Neuronal stem cell (in vitro differentiated cells): ENCODE results near the gene DDX3X.
"Not testable (repeated sequence)": the region's sequence is repeated elsewhere in the genome, so short reads cannot be mapped to it uniquely, and the experiment has no call there.

Source experiments
- DNase-seq: peaks from one replicate; pipeline ENCODE4 v3.0.0-alpha.2; 2013; ENCODE audit warnings: low spot score
- H2AFZ ChIP-seq: one replicate; pipeline ENCODE4 v1.6.1; 2013; ENCODE audit warnings: mild to moderate bottlenecking, low read length, inconsistent platforms
- H2AK5ac ChIP-seq: 2 replicates; pipeline ENCODE4 v1.6.1; 2013; ENCODE audit warnings: low read depth, mild to moderate bottlenecking, inconsistent platforms, low read length, moderate library complexity, mixed read lengths
- H2BK120ac ChIP-seq: 2 replicates; pipeline ENCODE4 v1.6.1; 2013; ENCODE audit warnings: low read depth, mild to moderate bottlenecking, inconsistent platforms, low read length, moderate library complexity, mixed read lengths
- H2BK12ac ChIP-seq: one replicate; pipeline ENCODE4 v1.6.1; 2013; ENCODE audit warnings: low read length, inconsistent platforms
- H2BK15ac ChIP-seq: 2 replicates; pipeline ENCODE4 v1.6.1; 2013; ENCODE audit warnings: mild to moderate bottlenecking, low read length, inconsistent platforms, mixed read lengths
- H2BK5ac ChIP-seq: one replicate; pipeline ENCODE4 v1.6.1; 2013; ENCODE audit warnings: inconsistent platforms, mild to moderate bottlenecking, low read length, moderate library complexity
- H3K14ac ChIP-seq: one replicate; pipeline ENCODE4 v1.6.1; 2013; ENCODE audit warnings: low read length, inconsistent platforms
- H3K18ac ChIP-seq: 2 replicates; pipeline ENCODE4 v1.6.1; 2013; ENCODE audit warnings: low read length, inconsistent platforms
- H3K23ac ChIP-seq: 2 replicates; pipeline ENCODE4 v1.6.1; 2013; ENCODE audit warnings: low read depth, mild to moderate bottlenecking, mixed read lengths, low read length, inconsistent platforms; ENCODE audit not compliant: poor library complexity
- H3K27ac ChIP-seq: replicated peaks from 3 replicates; pipeline ENCODE4 v1.5.1; 2013; ENCODE audit warnings: low read length, inconsistent platforms
- H3K27me3 ChIP-seq, 3 experiments: 2 replicates each; pipeline ENCODE4 v1.6.1; 2013; ENCODE audit warnings: low read length in 3 of 3, mild to moderate bottlenecking in 2 of 3, inconsistent platforms in 1 of 3, low read depth in 1 of 3, mixed read lengths in 1 of 3, moderate library complexity in 1 of 3; ENCODE audit not compliant: control insufficient read depth in 3 of 3, insufficient read depth in 3 of 3
- H3K36me3 ChIP-seq, 2 donors: replicated peaks in 1 of 2; 2 replicates each; pipeline ENCODE4 v1.6.1; 2013; ENCODE audit warnings: low read length in 2 of 2; ENCODE audit not compliant: control insufficient read depth in 2 of 2, insufficient read depth in 2 of 2
- H3K4ac ChIP-seq: 2 replicates; pipeline ENCODE4 v1.6.1; 2013; ENCODE audit warnings: inconsistent platforms, mild to moderate bottlenecking, low read length, moderate library complexity
- H3K4me1 ChIP-seq, 2 donors: 1 replicate in 1 of 2; 2 replicates in 1 of 2; pipeline ENCODE4 v1.6.1; 2013; ENCODE audit warnings: low read length in 2 of 2, low read depth in 1 of 2; ENCODE audit not compliant: control insufficient read depth in 2 of 2, insufficient read depth in 1 of 2
- H3K4me2 ChIP-seq: one replicate; pipeline ENCODE4 v1.6.1; 2013; ENCODE audit warnings: mild to moderate bottlenecking, low read length, inconsistent platforms; ENCODE audit not compliant: insufficient read depth, poor library complexity, severe bottlenecking
- H3K4me3 ChIP-seq, 2 donors: 2 replicates each; pipeline ENCODE4 v1.5.1; 2013; ENCODE audit warnings: low read length in 2 of 2, mild to moderate bottlenecking in 2 of 2, inconsistent platforms in 1 of 2, moderate library complexity in 1 of 2
- H3K79me1 ChIP-seq: one replicate; pipeline ENCODE4 v1.6.1; 2013; ENCODE audit warnings: low read depth, mild to moderate bottlenecking, inconsistent platforms, low read length, moderate library complexity
- H3K9ac ChIP-seq: one replicate; pipeline ENCODE4 v1.6.1; 2013; ENCODE audit warnings: mild to moderate bottlenecking, low read depth, low read length, inconsistent platforms; ENCODE audit not compliant: poor library complexity
- H3K9me3 ChIP-seq, 2 donors: replicated peaks in 1 of 2; 2 replicates each; pipeline versions ENCODE3 to v1.6.1; 2013; ENCODE audit warnings: low read length in 2 of 2, mild to moderate bottlenecking in 2 of 2, inconsistent platforms in 1 of 2, low read depth in 1 of 2, mixed read lengths in 1 of 2, moderate library complexity in 1 of 2; ENCODE audit not compliant: control insufficient read depth in 2 of 2, insufficient read depth in 1 of 2
- H4K8ac ChIP-seq: one replicate; pipeline ENCODE4 v1.6.1; 2013; ENCODE audit warnings: low read depth, mild to moderate bottlenecking, inconsistent platforms, low read length, moderate library complexity
- H4K91ac ChIP-seq: one replicate; pipeline ENCODE4 v1.6.1; 2013; ENCODE audit warnings: low read length, low read depth, mild to moderate bottlenecking, inconsistent platforms; ENCODE audit not compliant: poor library complexity
- WGBS, 2 donors: extraction: QIAGEN DNeasy Blood & Tissue Kit; methylation state at CpG; one replicate each; pipeline ENCODE4 v1.1.7; 2013; ENCODE audit warnings: missing lambda C conversion rate in 2 of 2, mixed read lengths in 1 of 2; ENCODE audit not compliant: insufficient read length in 2 of 2, insufficient replicate concordance in 1 of 2; ENCODE audit errors: extremely low coverage in 2 of 2; 5-methylcytosine and 5-hydroxymethylcytosine counted together

Gene DDX3X

GRCh38 chrX:41352329-41352838 is 18.4 kb downstream of the DDX3X start:
- no peak overlapping the region for H3K4ac ChIP-seq
- no peak overlapping the region for H3K4me2 ChIP-seq
- no peak overlapping the region for H4K91ac ChIP-seq
- H3K14ac ChIP-seq: no peak overlapping the region
- no peaks in the 10 kb centered on the region for H3K4me1 ChIP-seq
- H2BK120ac ChIP-seq: no peak overlapping the region
- H2BK5ac ChIP-seq: no peak overlapping the region
- no CpG with 5 or more reads among the region's 3 CpGs for WGBS, 2 donors
- no peaks in the 10 kb centered on the region for H3K79me1 ChIP-seq
- H2AK5ac ChIP-seq: no peak overlapping the region
- H3K27ac ChIP-seq: no peak overlapping the region
- H3K36me3 ChIP-seq: peaks cover 0 to 37% of the 10 kb centered on the region in 2 donors
- no peaks in the 10 kb centered on the region for H3K9me3 ChIP-seq
- H2BK12ac ChIP-seq: no peak overlapping the region
- no peak overlapping the region for H3K4me3 ChIP-seq
- no peak overlapping the region for H4K8ac ChIP-seq
- H3K23ac ChIP-seq: no peak overlapping the region
- H3K18ac ChIP-seq: no peak overlapping the region
- H2BK15ac ChIP-seq: no peak overlapping the region
- H3K9ac ChIP-seq: no peak overlapping the region
- H3K27me3 ChIP-seq: no peaks in the 10 kb centered on the region
- no peak overlapping the region for H2AFZ ChIP-seq
- DNase-seq: no peak

- H3K27me3 ChIP-seq: no peaks in the 10 kb centered on the region
- H3K9ac ChIP-seq: no peak overlapping the region
- no peak overlapping the region for H3K18ac ChIP-seq
- no peak overlapping the region for H3K4ac ChIP-seq
- H3K4me1 ChIP-seq: no peaks in the 10 kb centered on the region
- no peak overlapping the region for H3K27ac ChIP-seq
- H3K4me2 ChIP-seq: no peak overlapping the region
- no peak for DNase-seq
- no peak overlapping the region for H2AK5ac ChIP-seq
- H4K8ac ChIP-seq: no peak overlapping the region
- no peak overlapping the region for H3K4me3 ChIP-seq
- H2BK5ac ChIP-seq: no peak overlapping the region
- no peak overlapping the region for H2AFZ ChIP-seq
- no peak overlapping the region for H2BK12ac ChIP-seq
- H3K36me3 ChIP-seq: peaks cover 0 to 21% of the 10 kb centered on the region in 2 donors
- no peaks in the 10 kb centered on the region for H3K9me3 ChIP-seq
- no peak overlapping the region for H3K14ac ChIP-seq
- H2BK15ac ChIP-seq: no peak overlapping the region
- no CpG with 5 or more reads among the region's 3 CpGs for WGBS, 2 donors
- no peaks in the 10 kb centered on the region for H3K79me1 ChIP-seq
- H4K91ac ChIP-seq: no peak overlapping the region
- H3K23ac ChIP-seq: no peak overlapping the region
- H2BK120ac ChIP-seq: no peak overlapping the region
Measured at GRCh38 chrX:41353985-41354384, 20.0 kb downstream of the DDX3X start.

- Histone ChIP-seq H3K4me2 (no peak overlapping the region), H2BK15ac (no peak overlapping the region), H3K36me3 (no peaks in the 10 kb centered on the region), H3K14ac (no peak overlapping the region), H3K18ac (no peak overlapping the region), H4K8ac (no peak overlapping the region), H2BK12ac (no peak overlapping the region), H3K9ac (no peak overlapping the region), H3K27me3 (no peaks in the 10 kb centered on the region), H2AK5ac (no peak overlapping the region), H3K79me1 (no peaks in the 10 kb centered on the region), H3K4me1 (no peaks in the 10 kb centered on the region), H2BK5ac (no peak overlapping the region), H3K9me3 (no peaks in the 10 kb centered on the region), H3K4ac (no peak overlapping the region), H3K23ac (no peak overlapping the region), H4K91ac (no peak overlapping the region), H3K27ac (no peak overlapping the region), H3K4me3 (no peak overlapping the region), H2AFZ (no peak overlapping the region), H2BK120ac (no peak overlapping the region)
- DNase-seq: no peak
- no CpG with 5 or more reads among the region's 4 CpGs for WGBS, 2 donors
Measured at GRCh38 chrX:41369152-41369551, 35.2 kb downstream of the DDX3X start.

GRCh38 chrX:41371575-41371974 is 37.6 kb downstream of the DDX3X start:
- not testable (repeated sequence) for H3K9ac ChIP-seq, H3K27me3 ChIP-seq, H2AK5ac ChIP-seq, H3K36me3 ChIP-seq, H4K91ac ChIP-seq, H3K14ac ChIP-seq, H3K27ac ChIP-seq, H3K4me1 ChIP-seq, H2BK12ac ChIP-seq, H2BK15ac ChIP-seq, H3K4me3 ChIP-seq, H3K18ac ChIP-seq, H3K23ac ChIP-seq, H3K4ac ChIP-seq, H3K79me1 ChIP-seq, H3K9me3 ChIP-seq, H2BK120ac ChIP-seq, H4K8ac ChIP-seq, H2BK5ac ChIP-seq, H3K4me2 ChIP-seq, DNase-seq, H2AFZ ChIP-seq
- WGBS, 2 donors: no CpG with 5 or more reads among the region's 5 CpGs
